Measurements from ENCODE around the gene TCF12. TPM values are rescaled to one million over a fixed set of nuclear protein-coding genes. Genes with fewer than 3 reads are reported as not detected.
A peak's percentile ranks its signal among the peaks of the same experiment; 100 is the strongest.

TCF12 gene
- total and polyA plus RNA-seq, 2 of the 8 experiments (the other 6 are each of a cell fraction or from before 2014, with no cell fraction given), result 85.8 to 101 TPM

- DNase-seq (ENCODE audit: low read depth in 1 of 2, low spot score in 2 of 2) (no peak), FAIRE-seq (no peak)
- H3K23ac ChIP-seq (ENCODE audit: insufficient read length), result no peak overlapping the region
- ChIA-PET CTCF (ENCODE audit: partially characterized antibody) (interaction anchor here (1.5 kb wide), 1 partner anchor 91 kb away, joined by 4 read pairs; no protein-coding TSS in a partner anchor), POLR2A (ENCODE audit: partially characterized antibody) (interaction anchor here (1.2 to 1.3 kb wide), 2 partner anchors 10 to 16 kb away, joined by 3 to 4 read pairs; no protein-coding TSS in a partner anchor)
- H3K23me2 ChIP-seq (ENCODE audit: low read depth, low read length), result no peaks in the 10 kb centered on the region
- no peak overlapping the region for H3K4ac ChIP-seq (replicated peaks; ENCODE audit: insufficient read length, low read depth, low read length)
- H2BK5ac ChIP-seq (ENCODE audit: low read depth, low read length), result no peak overlapping the region
- no peaks in the 10 kb centered on the region; a peak in 2 of 7 replicates for H3K4me1 ChIP-seq (replicated peaks in 1 of 4; ENCODE audit: control insufficient read depth in 3 of 4, insufficient read depth in 4 of 4, low read length in 3 of 4)
- H3K9ac ChIP-seq (replicated peaks in 1 of 4; ENCODE audit: extremely low read depth in 1 of 4, low read depth in 3 of 4, low read length in 3 of 4), result peak overlapping the region in 1 of 4 experiments; percentile 43; a peak in 1 of 7 replicates
- no peak overlapping the region for H2BK120ac ChIP-seq (replicated peaks; ENCODE audit: low read depth, low read length)
- H4K8ac ChIP-seq (ENCODE audit: extremely low read depth, insufficient read depth, low read length), result no peak overlapping the region
- H3K27ac ChIP-seq (ENCODE audit: low read depth, low read length), result no peak overlapping the region
- H3K36me3 ChIP-seq (ENCODE audit: control insufficient read depth in 2 of 4, insufficient read depth in 4 of 4, low read length in 3 of 4), result peaks cover 0 to 3% (median 0%) of the 10 kb centered on the region in 4 experiments; a peak in 1 of 8 replicates
- no peak overlapping the region for H2BK20ac ChIP-seq (ENCODE audit: low read length)
- H3K27me3 ChIP-seq (replicated peaks in 1 of 4; ENCODE audit: control insufficient read depth in 3 of 4, extremely low read depth in 1 of 4, insufficient read depth in 3 of 4, low read length in 3 of 4), result no peaks in the 10 kb centered on the region
- H3K56ac ChIP-seq (replicated peaks; ENCODE audit: insufficient read length, low read depth, low read length), result no peak overlapping the region
- H2AK5ac ChIP-seq (ENCODE audit: low read depth, low read length), result no peak overlapping the region
- no peak overlapping the region for H3K18ac ChIP-seq (ENCODE audit: extremely low read depth, low read length)
- no peak overlapping the region for H4K91ac ChIP-seq (replicated peaks; ENCODE audit: insufficient read length, low read length)
- no peak overlapping the region for H3K14ac ChIP-seq (ENCODE audit: insufficient read length)
- H3K4me2 ChIP-seq (ENCODE audit: insufficient read depth in 1 of 2, low read depth in 2 of 2, low read length in 2 of 2), result no peak overlapping the region
- no peak overlapping the region for H2BK15ac ChIP-seq (ENCODE audit: low read length)
- H3K79me1 ChIP-seq (ENCODE audit: low read depth, low read length), result peaks cover 3% of the 10 kb centered on the region; the same call in 1 of the 2 replicates
- no peaks in the 10 kb centered on the region for H3K9me3 ChIP-seq (ENCODE audit: insufficient read depth in 2 of 2, low read depth in 1 of 2, low read length in 1 of 2)
- no peak overlapping the region for H3K4me3 ChIP-seq (ENCODE audit: extremely low read depth in 1 of 4, insufficient read depth in 2 of 4, low read depth in 3 of 4, low read length in 4 of 4)
- H4K20me1 ChIP-seq (replicated peaks in 1 of 2; ENCODE audit: control insufficient read depth in 1 of 2, insufficient read depth in 2 of 2, low read length in 2 of 2), result peaks cover 2 to 10% of the 10 kb centered on the region in 2 experiments
- H4K5ac ChIP-seq (ENCODE audit: insufficient read length, low read depth, low read length), result no peak overlapping the region
- 88% methylated on average over 1 of the region's 1 CpG; no CpG with 5 or more reads in 1 of the 2 experiments for WGBS, 2 experiments (ENCODE audit: extremely low coverage in 1 of 2, insufficient coverage in 1 of 2, insufficient read length in 1 of 2, insufficient replicate concordance in 2 of 2, low coverage in 1 of 2, low lambda C conversion rate in 2 of 2, missing lambda C conversion rate in 1 of 2)
- H3K79me2 ChIP-seq (ENCODE audit: control insufficient read depth in 1 of 2, insufficient read depth in 2 of 2, low read length in 2 of 2), result peaks cover 0 to 87% of the 10 kb centered on the region in 2 experiments; a peak in 2 of 4 replicates
- H2AFZ ChIP-seq (ENCODE audit: low read length), result no peak overlapping the region
- H2BK12ac ChIP-seq (ENCODE audit: low read depth, low read length), result no peak overlapping the region
- no peak for TF ChIP-seq EGR1 (IDR thresholded peaks at IDR 0.05; ENCODE audit: borderline replicate concordance, low read depth, low read length)
- no peak for TF ChIP-seq RNF2 (IDR thresholded peaks at IDR 0.05; ENCODE audit: borderline replicate concordance, low read depth, low read length, missing control alignments, poor library complexity, severe bottlenecking)
- TF ChIP-seq HDAC6 (IDR thresholded peaks at IDR 0.05; ENCODE audit: low read depth, low read length), result no peak
- TF ChIP-seq NANOG (IDR thresholded peaks at IDR 0.05; ENCODE audit: insufficient read depth, low read depth, low read length, poor library complexity, severe bottlenecking), result no peak
- TF ChIP-seq RAD21 (IDR thresholded peaks at IDR 0.05 in 1 of 2, conservative IDR thresholded peaks at IDR 0.05 in 1 of 2; ENCODE audit: low read depth in 2 of 2, low read length in 2 of 2), result no peak
- TF ChIP-seq SP4 (IDR thresholded peaks at IDR 0.05; ENCODE audit: low read length), result no peak
- no peak for TF ChIP-seq CBX5 (IDR thresholded peaks at IDR 0.05; ENCODE audit: low read depth, low read length)
- TF ChIP-seq TCF12 (IDR thresholded peaks at IDR 0.05; ENCODE audit: low read depth, low read length), result no peak
- TF ChIP-seq JUND (IDR thresholded peaks at IDR 0.05; ENCODE audit: low read length), result no peak
- no peak for TF ChIP-seq CTBP2 (IDR thresholded peaks at IDR 0.05; ENCODE audit: borderline replicate concordance, insufficient read depth, insufficient read length, low read length)
- no peak for TF ChIP-seq SAP30 (IDR thresholded peaks at IDR 0.05; ENCODE audit: insufficient read depth, insufficient replicate concordance, low read length)
These were observed 71.0 kb downstream of the TCF12 start for GRCh38 chr15:56989411-56989924.
